Activated CD8-positive, alpha-beta memory T cell treated with anti-CD3 and anti-CD28 coated beads, Interleukin-2, amount 50 U/mL, for 4 hours (primary cell): Measurements from ENCODE around the gene ARL10.

Experiments used
- DNase-seq: peaks from one replicate; pipeline ENCODE4 v3.0.0-alpha.2; 2020

ARL10 gene

GRCh38 chr5:176365351-176366231, at the start of gene ARL10:
Gene ARL10, plus strand, starts transcription at chr5:176365487. Its CDS starts 77 bp downstream, at chr5:176365564.
- peak; percentile 66 for DNase-seq

GRCh38 chr5:176317534-176318374, 47.5 kb upstream of the ARL10 start:
- no peak for DNase-seq

GRCh38 chr5:176319827-176320554, 45.3 kb upstream of the ARL10 start:
- no peak for DNase-seq

GRCh38 chr5:176320577-176320976, 44.7 kb upstream of the ARL10 start:
- no peak for DNase-seq

- DNase-seq, result no peak
Observed at GRCh38 chr5:176334031-176334770, 31.1 kb upstream of the ARL10 start.

GRCh38 chr5:176337913-176338312, 27.4 kb upstream of the ARL10 start:
- no peak for DNase-seq

- DNase-seq, result no peak
Observed at GRCh38 chr5:176339304-176339703, 26.0 kb upstream of the ARL10 start.

- DNase-seq, result no peak
Observed at GRCh38 chr5:176341325-176342157, 23.7 kb upstream of the ARL10 start.

- no peak for DNase-seq
Observed at GRCh38 chr5:176342158-176342483, 23.2 kb upstream of the ARL10 start.

GRCh38 chr5:176342766-176343458, 22.4 kb upstream of the ARL10 start:
- DNase-seq, result no peak

- DNase-seq, result no peak
Observed at GRCh38 chr5:176350416-176350815, 14.9 kb upstream of the ARL10 start.

GRCh38 chr5:176352116-176352878, 13.0 kb upstream of the ARL10 start:
- no peak for DNase-seq

- DNase-seq, result no peak
Observed at GRCh38 chr5:176353533-176353932, 11.8 kb upstream of the ARL10 start.

- no peak for DNase-seq
Observed at GRCh38 chr5:176355400-176356178, 9.7 kb upstream of the ARL10 start.

- DNase-seq, result no peak
Observed at GRCh38 chr5:176356179-176356566, 9.1 kb upstream of the ARL10 start.

- DNase-seq, result no peak
Observed at GRCh38 chr5:176359658-176360057, 5.6 kb upstream of the ARL10 start.

- DNase-seq, result no peak
Observed at GRCh38 chr5:176360894-176361436, 4.3 kb upstream of the ARL10 start.

GRCh38 chr5:176361437-176362232, 3.7 kb upstream of the ARL10 start, which contains the start of gene KIAA1191:
Gene KIAA1191, minus strand, starts transcription at chr5:176361764. Its CDS starts 2,256 bp downstream, at chr5:176359508.
- DNase-seq, result peak; percentile 93
